Neural progenitor cell (in vitro differentiated cells): Measurements from ENCODE around the gene CTNNA3. TPM values are rescaled to one million over a fixed set of nuclear protein-coding genes. Genes with fewer than 3 reads are reported as not detected.
A peak's percentile ranks its signal among the peaks of the same experiment; 100 is the strongest.

Experiments
- DNase-seq: peaks from one replicate; pipeline ENCODE4 v3.0.0-alpha.2; 2016; ENCODE audit warnings: low spot score
- H2AFZ ChIP-seq: fragments of 200-600 bp; sonication (generic); replicated peaks from 2 replicates; pipeline ENCODE4 v1.6.1; 2016; ENCODE audit warnings: antibody characterized with exemption
- H3F3A ChIP-seq: fragments of 200-600 bp; sonication (generic); 2 replicates; pipeline ENCODE4 v1.6.1; 2016; ENCODE audit warnings: antibody characterized with exemption, low read depth
- H3K27ac ChIP-seq: fragments of 200-600 bp; sonication (generic); 2 replicates; pipeline ENCODE4 v1.5.1; 2016; ENCODE audit warnings: mild to moderate bottlenecking
- H3K27me3 ChIP-seq: fragments of 200-600 bp; sonication (generic); 2 replicates; pipeline ENCODE4 v1.6.1; 2016; ENCODE audit warnings: mild to moderate bottlenecking, moderate library complexity
- H3K36me3 ChIP-seq: fragments of 200-600 bp; sonication (generic); 2 replicates; pipeline ENCODE4 v1.5.1; 2016
- H3K4me1 ChIP-seq: fragments of 200-600 bp; sonication (generic); 2 replicates; pipeline ENCODE4 v1.6.1; 2016; ENCODE audit warnings: mixed run types
- H3K4me2 ChIP-seq: fragments of 200-600 bp; sonication (generic); 2 replicates; pipeline ENCODE4 v1.6.1; 2016
- H3K4me3 ChIP-seq: fragments of 200-600 bp; sonication (generic); 2 replicates; pipeline ENCODE4 v1.5.1; 2016
- H3K79me2 ChIP-seq: fragments of 200-600 bp; sonication (generic); 2 replicates; pipeline ENCODE4 v1.6.1; 2016; ENCODE audit warnings: low read depth
- H3K9ac ChIP-seq: fragments of 200-600 bp; sonication (generic); 2 replicates; pipeline ENCODE4 v1.6.1; 2016
- H3K9me3 ChIP-seq: fragments of 200-600 bp; sonication (generic); 2 replicates; pipeline ENCODE4 v1.5.1; 2016; ENCODE audit warnings: low read depth
- H4K20me1 ChIP-seq: fragments of 200-600 bp; sonication (generic); 2 replicates; pipeline ENCODE4 v1.6.1; 2016; ENCODE audit warnings: low read depth
- H3K27ac Mint-ChIP-seq: 3 replicates; pipeline ENCODE4 v1.8.0; 2021; ENCODE audit warnings: mixed read lengths
- H3K27me3 Mint-ChIP-seq: 2 replicates; pipeline ENCODE4 v1.8.0; 2022; ENCODE audit warnings: low read depth, mild to moderate bottlenecking, inconsistent platforms, moderate library complexity, mixed read lengths; ENCODE audit not compliant: insufficient read depth
- H3K36me3 Mint-ChIP-seq: 3 replicates; pipeline ENCODE4 v1.8.0; 2021; ENCODE audit warnings: mixed read lengths
- H3K4me1 Mint-ChIP-seq: 3 replicates; pipeline ENCODE4 v1.8.0; 2021; ENCODE audit warnings: mixed read lengths
- H3K4me3 Mint-ChIP-seq: 3 replicates; pipeline ENCODE4 v1.8.0; 2021; ENCODE audit warnings: mild to moderate bottlenecking, moderate library complexity, mixed read lengths
- H3K9me3 Mint-ChIP-seq: 3 replicates; pipeline ENCODE4 v1.8.0; 2020; ENCODE audit warnings: mixed read lengths
- EZH2 ChIP-seq: fragments of 200-600 bp; sonication (generic); IDR thresholded peaks from 2 replicates; pipeline ENCODE4 v1.6.1; 2017; ENCODE audit warnings: antibody characterized with exemption, mild to moderate bottlenecking, moderate library complexity
- EZH2phosphoT487 ChIP-seq: fragments of 200-600 bp; sonication (generic); IDR thresholded peaks from 2 replicates; pipeline ENCODE4 v1.6.1; 2017; ENCODE audit warnings: antibody characterized with exemption
- total RNA-seq: library from RNA; depleted of rRNA; stranded (reverse); fragments of >200 nt; gene quantifications from 2 replicates; pipeline ENCODE4 v1.2.3, GENCODE V29; 2015; ENCODE audit warnings: low replicate concordance
- TF ChIP-seq, protein P1 (sequence below): fragments of 200-600 bp; sonication (generic); IDR thresholded peaks from 2 replicates; pipeline ENCODE4 v1.5.1; 2017; ENCODE audit warnings: antibody characterized with exemption, mild to moderate bottlenecking

The CTNNA3 gene
- total RNA-seq, 1 donor from 2014 or later, result 12.9 TPM

GRCh38 chr10:66242885-66243284 lies 1453.1 kb downstream of the CTNNA3 start:
- no peak overlapping the region for H2AFZ ChIP-seq
- H3K4me1 ChIP-seq, result no peaks in the 10 kb centered on the region
- H3K36me3 Mint-ChIP-seq, result no peaks in the 10 kb centered on the region
- no peak overlapping the region for H3K9ac ChIP-seq
- H3K9me3 ChIP-seq, result no peaks in the 10 kb centered on the region
- TF ChIP-seq, protein P1, sequence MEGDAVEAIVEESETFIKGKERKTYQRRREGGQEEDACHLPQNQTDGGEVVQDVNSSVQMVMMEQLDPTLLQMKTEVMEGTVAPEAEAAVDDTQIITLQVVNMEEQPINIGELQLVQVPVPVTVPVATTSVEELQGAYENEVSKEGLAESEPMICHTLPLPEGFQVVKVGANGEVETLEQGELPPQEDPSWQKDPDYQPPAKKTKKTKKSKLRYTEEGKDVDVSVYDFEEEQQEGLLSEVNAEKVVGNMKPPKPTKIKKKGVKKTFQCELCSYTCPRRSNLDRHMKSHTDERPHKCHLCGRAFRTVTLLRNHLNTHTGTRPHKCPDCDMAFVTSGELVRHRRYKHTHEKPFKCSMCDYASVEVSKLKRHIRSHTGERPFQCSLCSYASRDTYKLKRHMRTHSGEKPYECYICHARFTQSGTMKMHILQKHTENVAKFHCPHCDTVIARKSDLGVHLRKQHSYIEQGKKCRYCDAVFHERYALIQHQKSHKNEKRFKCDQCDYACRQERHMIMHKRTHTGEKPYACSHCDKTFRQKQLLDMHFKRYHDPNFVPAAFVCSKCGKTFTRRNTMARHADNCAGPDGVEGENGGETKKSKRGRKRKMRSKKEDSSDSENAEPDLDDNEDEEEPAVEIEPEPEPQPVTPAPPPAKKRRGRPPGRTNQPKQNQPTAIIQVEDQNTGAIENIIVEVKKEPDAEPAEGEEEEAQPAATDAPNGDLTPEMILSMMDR, result no peak
- TF ChIP-seq EZH2phosphoT487 (no peak), EZH2 (no peak)
- DNase-seq, result no peak
- H3K4me3 Mint-ChIP-seq, result no peak overlapping the region
- no peak overlapping the region for H3K4me3 ChIP-seq
- H3K27me3 Mint-ChIP-seq, result peaks cover 2% of the 10 kb centered on the region
- no peaks in the 10 kb centered on the region for H3K27me3 ChIP-seq
- H3K36me3 ChIP-seq, result peaks cover 5% of the 10 kb centered on the region
- no peak overlapping the region for H3K4me2 ChIP-seq
- H3K27ac Mint-ChIP-seq, result no peak overlapping the region
- H3F3A ChIP-seq, result no peaks in the 10 kb centered on the region
- H3K9me3 Mint-ChIP-seq, result peaks cover 6% of the 10 kb centered on the region
- H3K4me1 Mint-ChIP-seq, result no peaks in the 10 kb centered on the region
- H3K27ac ChIP-seq, result no peak overlapping the region
- H4K20me1 ChIP-seq, result no peaks in the 10 kb centered on the region
- H3K79me2 ChIP-seq, result no peaks in the 10 kb centered on the region

DNA sequence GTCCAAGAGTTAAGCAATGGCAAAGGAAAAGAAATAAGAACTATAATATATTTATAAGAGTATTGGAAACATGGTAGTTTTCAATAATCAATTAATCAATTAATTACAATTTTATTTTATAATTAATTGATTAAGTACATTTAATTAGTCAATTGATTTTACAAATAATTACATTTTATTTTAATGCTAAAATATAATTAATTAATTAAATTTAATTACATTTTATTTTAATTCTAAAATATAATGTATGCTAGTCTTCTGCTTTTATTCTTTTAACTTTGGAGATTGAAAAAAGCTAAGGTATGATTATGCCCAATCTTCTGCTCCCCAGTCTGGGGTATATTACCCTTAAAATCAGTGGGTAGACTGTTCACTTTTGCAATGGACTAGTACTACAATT lies 1456.9 kb downstream of the CTNNA3 start:
- H3K4me1 Mint-ChIP-seq, result no peaks in the 10 kb centered on the region
- H3K79me2 ChIP-seq, result no peaks in the 10 kb centered on the region
- H3K27me3 ChIP-seq, result no peaks in the 10 kb centered on the region
- no peaks in the 10 kb centered on the region for H3K27me3 Mint-ChIP-seq
- no peak overlapping the region for H3K9ac ChIP-seq
- H3K4me2 ChIP-seq, result no peak overlapping the region
- peaks cover 3% of the 10 kb centered on the region for H3K36me3 ChIP-seq
- no peak overlapping the region for H3K4me3 Mint-ChIP-seq
- no peak overlapping the region for H3K27ac Mint-ChIP-seq
- H3F3A ChIP-seq, result no peaks in the 10 kb centered on the region
- no peaks in the 10 kb centered on the region for H3K4me1 ChIP-seq
- no peak overlapping the region for H3K4me3 ChIP-seq
- no peaks in the 10 kb centered on the region for H4K20me1 ChIP-seq
- H3K36me3 Mint-ChIP-seq, result no peaks in the 10 kb centered on the region
- H2AFZ ChIP-seq, result no peak overlapping the region
- no peaks in the 10 kb centered on the region for H3K9me3 ChIP-seq
- H3K27ac ChIP-seq, result no peak overlapping the region
- TF ChIP-seq, protein P1, result no peak
- DNase-seq, result no peak
- H3K9me3 Mint-ChIP-seq, result no peaks in the 10 kb centered on the region

- Mint-ChIP-seq H3K4me3 (no peak overlapping the region), H3K4me1 (no peaks in the 10 kb centered on the region), H3K27me3 (no peaks in the 10 kb centered on the region), H3K36me3 (no peaks in the 10 kb centered on the region), H3K9me3 (no peaks in the 10 kb centered on the region), H3K27ac (no peak overlapping the region)
- Histone ChIP-seq H3K9me3 (no peaks in the 10 kb centered on the region), H2AFZ (no peak overlapping the region), H3K4me3 (no peak overlapping the region), H3K4me1 (no peaks in the 10 kb centered on the region), H3K9ac (no peak overlapping the region), H3K27ac (no peak overlapping the region), H3K79me2 (no peaks in the 10 kb centered on the region), H4K20me1 (no peaks in the 10 kb centered on the region), H3F3A (no peaks in the 10 kb centered on the region), H3K27me3 (no peaks in the 10 kb centered on the region), H3K36me3 (peaks cover 3% of the 10 kb centered on the region), H3K4me2 (no peak overlapping the region)
- DNase-seq, result no peak
- TF ChIP-seq EZH2phosphoT487 (no peak), EZH2 (no peak)
- TF ChIP-seq, protein P1, result no peak
These were observed 1457.7 kb downstream of the CTNNA3 start for GRCh38 chr10:66238343-66238742.

DNA sequence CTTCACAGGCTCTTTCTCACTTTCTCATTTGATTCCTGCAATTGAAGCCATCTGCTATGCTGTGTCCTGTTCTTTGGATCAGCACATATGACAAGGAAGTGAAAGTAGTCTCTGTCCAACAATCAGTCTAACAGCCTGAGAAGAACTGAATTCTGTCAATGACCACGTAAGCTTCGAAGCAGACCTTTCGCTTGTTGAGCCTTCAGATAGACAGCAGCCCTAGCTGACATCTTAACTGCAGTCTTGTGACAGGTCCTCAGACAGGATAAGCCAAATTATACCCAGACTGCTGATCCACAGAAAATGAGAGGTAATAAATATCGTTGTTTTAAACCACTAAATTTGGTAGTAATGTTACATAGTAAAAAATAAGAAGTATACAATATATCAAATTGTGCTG lies 1461.1 kb downstream of the CTNNA3 start:
- DNase-seq, result peak; percentile 7
- Mint-ChIP-seq H3K36me3 (no peaks in the 10 kb centered on the region), H3K4me3 (no peak overlapping the region), H3K27ac (no peak overlapping the region), H3K4me1 (no peaks in the 10 kb centered on the region), H3K9me3 (peaks cover 5% of the 10 kb centered on the region), H3K27me3 (no peaks in the 10 kb centered on the region)
- no peak for TF ChIP-seq EZH2phosphoT487
- peak overlapping the region; percentile 39 for H2AFZ ChIP-seq
- H3K4me3 ChIP-seq, result no peak overlapping the region
- H3K27me3 ChIP-seq, result no peaks in the 10 kb centered on the region
- H3K36me3 ChIP-seq, result no peaks in the 10 kb centered on the region
- no peaks in the 10 kb centered on the region for H4K20me1 ChIP-seq
- no peaks in the 10 kb centered on the region for H3K4me1 ChIP-seq
- no peak overlapping the region for H3K4me2 ChIP-seq
- H3K79me2 ChIP-seq, result no peaks in the 10 kb centered on the region
- H3K9me3 ChIP-seq, result no peaks in the 10 kb centered on the region
- H3K27ac ChIP-seq, result no peak overlapping the region
- H3K9ac ChIP-seq, result no peak overlapping the region
- H3F3A ChIP-seq, result no peaks in the 10 kb centered on the region
